IPS-11a (cell line): ENCODE measurements around the gene EBP.
"Not testable (repeated sequence)": the region's sequence is repeated elsewhere in the genome, so short reads cannot be mapped to it uniquely, and the experiment has no call there.

Source experiments
- H3K4me3 ChIP-seq: one replicate; pipeline ENCODE4 v1.5.1; 2013; ENCODE audit warnings: low read depth, low read length, control low read depth

Gene EBP

DNA sequence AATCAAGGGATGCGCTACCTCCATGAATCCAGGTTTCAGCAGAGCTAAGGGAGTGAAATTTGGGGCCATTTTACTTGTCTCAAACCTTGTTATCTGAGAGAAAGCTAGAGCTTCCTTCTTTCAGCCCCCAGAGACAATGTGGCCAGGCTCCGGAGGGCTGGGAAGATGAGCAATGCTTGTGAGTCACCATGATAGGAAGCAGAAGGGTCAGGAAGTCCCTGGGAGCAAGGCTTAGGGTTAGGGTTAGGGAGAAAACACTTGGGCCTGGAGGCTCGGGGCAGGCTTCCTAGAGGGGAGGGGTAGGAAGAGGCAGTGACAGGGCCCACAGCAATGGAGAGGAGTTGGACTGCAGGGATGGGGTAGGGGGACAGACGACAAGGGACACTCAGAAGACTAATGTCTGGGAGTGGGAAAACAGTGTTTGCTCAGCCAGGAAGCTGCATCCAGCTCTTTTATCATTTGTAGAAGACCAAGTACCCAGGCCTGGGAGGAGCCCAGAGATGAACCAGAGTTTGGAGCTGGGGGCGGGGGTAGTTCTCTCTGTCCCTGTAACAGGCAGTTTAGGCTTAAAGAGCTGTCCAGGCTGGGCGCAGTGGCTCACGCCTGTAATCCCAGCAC, 29.2 kb upstream of the EBP start:
- no peak overlapping the region for H3K4me3 ChIP-seq

DNA sequence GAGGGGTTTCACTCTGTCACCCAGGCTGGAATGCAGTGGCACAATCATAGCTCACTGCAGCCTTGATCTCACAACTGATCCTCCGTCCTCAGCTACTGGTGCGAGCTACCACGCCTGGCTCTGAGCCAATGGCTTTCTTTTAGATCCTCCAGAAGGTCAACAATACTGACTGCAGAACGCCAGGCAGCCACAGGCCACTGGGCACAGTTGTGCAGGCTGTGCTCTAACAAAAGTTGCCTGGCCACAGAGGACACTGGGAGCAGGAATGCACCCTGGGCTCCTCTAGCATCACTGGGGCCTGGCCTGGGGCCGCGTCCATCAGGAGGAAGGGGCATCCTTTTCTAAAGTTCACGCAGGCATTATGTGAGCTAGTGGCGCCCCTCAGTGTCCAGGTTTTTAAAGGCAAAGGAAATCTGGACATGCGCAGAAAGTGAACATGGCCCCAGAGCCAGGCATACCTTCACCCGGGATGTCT, 27.7 kb upstream of the EBP start:
- no peak overlapping the region for H3K4me3 ChIP-seq

DNA sequence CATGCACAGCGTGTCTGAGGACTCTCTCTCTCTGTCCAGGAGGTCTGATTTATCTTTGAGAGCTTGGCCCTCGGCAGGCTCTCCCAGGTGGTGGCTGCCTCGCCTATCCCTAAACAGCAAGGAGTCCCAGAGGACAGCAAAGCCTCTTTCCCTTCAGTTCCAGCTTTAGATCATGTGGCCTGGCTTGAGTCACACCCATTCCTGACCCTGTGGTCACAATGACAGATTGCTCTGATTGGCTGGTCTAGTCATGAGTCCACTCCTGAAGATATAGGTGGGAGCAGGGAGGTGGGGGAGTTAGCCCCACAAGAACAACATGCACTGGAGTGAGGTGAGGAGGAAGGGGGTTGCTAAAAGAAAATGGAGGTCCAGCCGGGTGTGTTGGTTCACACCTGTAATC, 24.9 kb upstream of the EBP start:
- H3K4me3 ChIP-seq: no peak overlapping the region

DNA sequence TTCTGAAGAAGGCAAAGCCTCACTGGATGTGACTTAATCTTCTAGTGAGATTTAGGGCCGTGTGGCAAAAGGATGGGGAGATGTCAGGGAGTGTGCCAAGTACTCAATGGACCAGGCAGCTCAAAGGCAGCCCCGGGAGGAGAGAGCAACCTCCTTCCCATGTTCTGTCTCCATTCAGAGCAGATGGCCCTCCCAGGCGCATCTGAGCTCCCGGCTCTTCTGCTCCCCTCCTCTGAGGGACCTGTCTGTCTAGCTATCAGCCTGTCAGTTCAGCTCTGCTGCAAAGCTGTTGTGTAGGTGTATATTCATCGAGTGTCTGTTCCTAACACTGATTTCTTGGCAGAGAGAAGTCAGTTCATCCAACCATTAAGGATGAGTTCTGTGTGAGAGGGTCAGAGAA, 23.7 kb upstream of the EBP start:
- H3K4me3 ChIP-seq: no peak overlapping the region

DNA sequence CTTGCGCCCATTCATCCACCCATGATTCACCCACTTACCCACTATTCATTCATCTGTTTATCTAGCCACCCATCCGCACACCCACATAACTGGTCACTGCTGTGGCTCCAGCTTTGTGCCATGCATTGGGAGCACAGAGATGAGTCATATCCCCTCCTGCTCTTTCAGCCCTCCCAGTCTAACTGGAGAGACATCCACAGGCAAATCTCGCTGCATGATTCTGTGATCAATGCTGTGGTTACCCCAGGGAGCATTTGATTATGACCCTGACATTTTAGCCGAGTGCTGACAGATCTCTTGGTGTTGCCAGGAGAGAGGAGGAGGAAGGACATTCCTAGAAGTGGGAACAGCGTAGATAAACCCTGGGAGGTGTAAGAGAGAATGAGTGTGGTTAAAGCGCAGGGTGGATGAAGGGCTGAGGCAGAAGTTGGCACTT, 23.2 kb upstream of the EBP start:
- no peak overlapping the region for H3K4me3 ChIP-seq

DNA sequence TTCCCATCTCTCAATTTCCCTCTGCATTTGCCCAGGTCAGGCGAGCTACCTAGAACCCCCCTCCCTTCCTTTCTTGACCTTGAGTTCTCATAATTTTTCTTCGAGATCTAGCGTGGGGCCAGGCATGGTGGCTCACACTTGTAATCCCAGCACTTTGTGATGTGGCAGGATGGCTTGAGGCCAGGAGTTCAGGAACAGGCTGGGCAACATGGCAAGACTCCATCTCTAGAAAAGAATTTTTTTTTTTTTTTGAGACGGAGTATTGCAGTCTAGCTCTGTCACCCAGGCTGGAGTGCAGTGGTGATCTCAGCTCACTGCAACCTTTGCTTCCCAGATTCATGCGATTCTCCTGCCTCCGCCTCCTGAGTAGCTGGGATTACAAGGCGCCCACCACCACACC, 17.3 kb upstream of the EBP start:
- no peak overlapping the region for H3K4me3 ChIP-seq

DNA sequence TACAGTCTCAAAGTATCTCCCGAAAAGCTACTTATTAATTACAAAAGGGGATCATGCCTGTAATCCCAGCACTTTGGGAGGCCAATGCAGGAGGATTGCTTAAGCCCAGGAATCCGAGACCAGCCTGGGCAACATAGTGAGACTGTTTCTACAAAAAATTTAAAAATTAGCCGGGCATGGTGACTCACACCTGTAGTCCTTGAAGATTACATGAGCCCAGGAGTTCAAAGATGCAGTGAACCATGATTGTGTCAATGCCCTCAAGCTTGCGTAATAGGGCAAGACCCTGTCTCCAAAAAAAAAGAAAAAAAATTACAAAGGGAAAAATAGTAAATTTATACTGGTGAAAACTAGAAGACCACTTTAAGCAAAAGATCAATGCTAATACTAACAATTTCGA, 16.1 kb upstream of the EBP start:
- H3K4me3 ChIP-seq: no peak overlapping the region

DNA sequence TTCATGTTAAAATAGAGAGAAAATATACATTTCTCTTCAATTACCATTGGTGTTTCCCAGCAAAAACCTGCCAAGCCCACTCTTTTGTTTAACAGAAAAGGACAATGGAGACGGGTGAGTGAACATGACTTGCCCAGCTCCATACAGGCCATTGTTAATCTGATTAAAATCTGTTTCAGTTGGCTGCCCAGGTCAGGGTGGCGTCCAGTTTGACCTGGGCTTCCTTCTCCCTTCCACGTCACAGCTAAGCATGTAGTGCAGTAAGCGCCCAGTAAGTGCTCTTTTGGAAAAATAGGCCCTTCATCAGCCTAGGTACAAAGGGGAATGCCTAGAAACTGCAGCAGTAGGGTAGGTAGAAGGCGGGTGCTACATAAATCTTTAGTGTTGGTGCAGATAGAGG, 14.4 kb upstream of the EBP start:
- H3K4me3 ChIP-seq: no peak overlapping the region

DNA sequence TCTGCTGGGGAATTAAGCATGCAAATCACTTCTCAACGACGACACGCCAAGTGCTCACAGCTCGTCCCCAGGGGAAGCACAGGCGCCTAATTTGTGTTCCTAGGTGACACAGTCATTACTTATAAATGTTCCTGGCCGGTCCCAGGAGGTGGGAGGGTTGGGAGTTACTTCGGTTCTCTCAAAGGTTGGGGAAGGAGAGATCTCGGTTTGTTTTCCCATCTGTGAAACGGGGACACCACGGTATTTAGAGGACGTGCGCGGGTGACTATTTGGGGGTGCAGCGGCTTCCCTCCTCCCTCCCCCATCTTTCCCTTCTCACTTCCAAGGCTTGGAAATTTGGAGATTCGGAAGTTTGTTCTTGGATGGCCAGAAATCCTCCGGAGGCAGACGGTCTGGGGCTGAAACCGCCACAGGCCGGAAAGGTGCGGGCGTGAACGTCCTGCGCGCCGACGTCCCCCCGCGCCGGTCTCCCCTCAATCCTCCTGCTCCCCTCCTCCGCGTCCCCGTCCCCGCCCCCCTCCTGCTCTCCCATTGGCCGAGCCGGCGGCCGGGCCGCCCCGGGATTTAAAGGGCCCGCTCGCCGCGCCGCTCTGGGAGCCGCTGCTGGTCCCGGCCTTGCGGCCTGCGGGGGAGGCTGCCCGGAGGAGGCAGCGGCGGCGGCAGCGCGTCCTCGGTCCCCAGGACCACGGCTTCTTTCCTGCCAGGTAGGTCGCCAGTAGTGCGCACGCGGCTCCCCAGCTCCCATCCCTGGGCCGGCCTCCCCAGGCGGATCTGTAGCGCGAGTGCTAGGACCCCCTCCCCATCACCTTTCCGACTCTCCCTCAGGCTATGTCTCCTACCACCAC, 13.0 kb upstream of the EBP start, which contains the start of gene PORCN:
Gene PORCN, plus strand, starts transcription at position 593 of the 845 bp plus-strand sequence. CDS start 829 bp downstream, outside the sequence.
- H3K4me3 ChIP-seq: peak within 1 kb of the TSS; percentile 75

DNA sequence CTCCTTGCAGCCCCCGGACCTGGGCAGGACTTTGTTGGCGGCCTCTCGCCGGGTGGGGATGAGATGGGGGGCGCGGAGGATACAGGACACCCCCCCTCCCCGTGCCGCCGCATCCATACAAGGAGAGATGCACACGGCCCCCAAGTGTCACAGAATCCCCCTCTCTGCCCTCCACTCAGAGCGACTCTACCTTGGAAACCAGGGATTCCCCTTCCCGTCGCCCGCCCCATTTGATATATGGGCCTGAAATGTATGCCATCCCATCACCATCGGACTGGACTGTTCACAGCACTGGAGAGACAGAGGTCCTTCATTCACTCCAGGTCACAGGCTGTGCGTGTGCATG, 12.4 kb upstream of the EBP start:
- H3K4me3 ChIP-seq: peak overlapping the region; percentile 75

DNA sequence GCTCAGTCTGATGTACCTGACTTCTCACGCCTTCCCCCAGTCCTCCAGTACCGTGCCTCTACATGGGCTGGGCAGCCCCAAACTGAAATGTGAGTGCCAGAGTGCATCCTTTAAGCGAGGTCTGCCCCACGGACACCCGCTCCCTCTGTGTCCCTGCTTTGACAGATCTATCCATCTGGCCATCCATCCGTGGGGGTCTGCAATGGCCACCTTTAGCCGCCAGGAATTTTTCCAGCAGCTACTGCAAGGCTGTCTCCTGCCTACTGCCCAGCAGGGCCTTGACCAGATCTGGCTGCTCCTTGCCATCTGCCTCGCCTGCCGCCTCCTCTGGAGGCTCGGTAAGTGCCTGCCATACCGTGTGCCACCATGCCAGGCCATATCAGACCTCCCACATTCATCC, 12.0 kb upstream of the EBP start:
- peak overlapping the region; percentile 75 for H3K4me3 ChIP-seq

DNA sequence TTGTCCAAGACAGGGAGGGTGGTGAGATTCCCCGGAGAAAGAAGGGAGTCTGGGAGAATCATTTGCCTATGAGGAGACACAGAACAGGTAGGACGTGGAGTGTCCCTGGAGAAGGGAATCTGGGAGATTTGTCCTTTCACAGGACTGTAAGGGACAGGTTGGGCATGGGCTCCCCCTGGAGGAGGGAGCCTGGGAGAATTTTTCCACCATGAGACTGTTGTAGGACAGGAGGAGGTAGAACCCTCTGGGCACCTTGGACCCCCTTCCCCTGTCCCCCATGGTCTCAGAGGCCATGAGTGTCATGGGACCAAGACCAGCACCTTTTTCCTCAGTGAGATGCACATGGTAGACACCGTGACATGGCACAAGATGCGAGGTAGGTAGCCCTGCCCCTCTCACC, 10.0 kb upstream of the EBP start:
- no peak overlapping the region for H3K4me3 ChIP-seq

DNA sequence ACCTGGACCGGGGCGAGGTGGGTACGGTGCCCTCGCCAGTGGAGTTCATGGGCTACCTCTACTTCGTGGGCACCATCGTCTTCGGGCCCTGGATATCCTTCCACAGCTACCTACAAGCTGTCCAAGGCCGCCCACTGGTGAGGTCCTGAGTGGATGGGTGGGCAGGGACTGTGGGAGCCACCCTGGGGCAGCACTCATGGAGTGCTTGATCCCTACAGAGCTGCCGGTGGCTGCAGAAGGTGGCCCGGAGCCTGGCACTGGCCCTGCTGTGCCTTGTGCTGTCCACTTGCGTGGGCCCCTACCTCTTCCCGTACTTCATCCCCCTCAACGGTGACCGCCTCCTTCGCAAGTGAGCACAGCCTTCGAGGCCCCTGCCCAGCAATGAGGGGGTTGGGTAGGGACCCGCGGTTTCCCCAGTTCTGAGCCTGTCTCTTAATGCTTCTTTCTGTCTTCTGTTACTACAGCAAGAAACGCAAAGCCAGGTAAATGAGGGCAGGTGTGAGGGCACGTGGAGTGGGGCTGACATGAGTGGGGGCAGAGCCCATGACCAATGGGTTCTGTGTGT, 9.2 kb upstream of the EBP start:
- no peak overlapping the region for H3K4me3 ChIP-seq

DNA sequence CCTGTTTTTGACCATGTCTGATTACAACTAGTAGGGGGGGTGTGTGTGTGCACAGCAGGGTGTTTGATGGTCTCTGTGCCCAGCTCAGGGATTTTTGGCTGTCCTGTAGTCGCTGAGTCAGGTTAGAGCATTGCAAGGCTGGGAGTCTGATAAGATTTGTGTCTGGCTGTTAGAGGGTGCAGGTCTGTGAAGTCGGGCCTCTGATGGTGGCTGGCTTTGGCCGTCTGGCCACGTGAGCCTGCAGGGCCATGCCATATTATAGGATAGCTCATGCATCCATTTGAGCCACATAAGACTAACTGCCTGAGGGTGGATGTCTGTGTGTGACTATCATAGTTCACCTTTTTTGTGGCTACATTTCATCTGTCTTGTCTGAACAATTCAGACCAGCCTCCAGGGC, 7.9 kb upstream of the EBP start:
- no peak overlapping the region for H3K4me3 ChIP-seq

DNA sequence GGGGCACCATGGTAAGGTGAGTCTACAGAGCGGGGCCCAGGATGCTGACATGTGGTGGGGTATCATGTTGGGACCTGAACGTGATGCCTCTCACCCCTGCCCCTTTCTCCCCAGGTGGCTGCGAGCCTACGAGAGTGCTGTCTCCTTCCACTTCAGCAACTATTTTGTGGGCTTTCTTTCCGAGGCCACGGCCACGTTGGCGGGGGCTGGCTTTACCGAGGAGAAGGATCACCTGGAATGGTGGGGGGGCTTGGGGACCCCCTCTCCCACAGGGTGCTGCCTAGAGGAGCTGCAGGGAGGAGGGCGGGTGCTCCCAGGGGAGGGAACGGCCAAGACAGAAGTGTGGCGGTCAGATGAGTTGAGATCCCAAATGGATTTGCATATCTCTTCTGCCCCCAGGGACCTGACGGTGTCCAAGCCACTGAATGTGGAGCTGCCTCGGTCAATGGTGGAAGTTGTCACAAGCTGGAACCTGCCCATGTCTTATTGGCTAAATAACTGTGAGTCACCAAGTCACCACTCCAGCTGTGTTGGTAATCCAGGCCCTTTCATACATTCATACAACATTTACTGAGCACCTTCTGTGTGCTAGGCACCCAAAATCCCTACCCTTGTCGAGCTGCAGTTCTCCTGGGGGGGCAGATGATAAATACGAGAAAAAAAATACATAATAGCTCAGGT, 7.3 kb upstream of the EBP start:
- no peak overlapping the region for H3K4me3 ChIP-seq

DNA sequence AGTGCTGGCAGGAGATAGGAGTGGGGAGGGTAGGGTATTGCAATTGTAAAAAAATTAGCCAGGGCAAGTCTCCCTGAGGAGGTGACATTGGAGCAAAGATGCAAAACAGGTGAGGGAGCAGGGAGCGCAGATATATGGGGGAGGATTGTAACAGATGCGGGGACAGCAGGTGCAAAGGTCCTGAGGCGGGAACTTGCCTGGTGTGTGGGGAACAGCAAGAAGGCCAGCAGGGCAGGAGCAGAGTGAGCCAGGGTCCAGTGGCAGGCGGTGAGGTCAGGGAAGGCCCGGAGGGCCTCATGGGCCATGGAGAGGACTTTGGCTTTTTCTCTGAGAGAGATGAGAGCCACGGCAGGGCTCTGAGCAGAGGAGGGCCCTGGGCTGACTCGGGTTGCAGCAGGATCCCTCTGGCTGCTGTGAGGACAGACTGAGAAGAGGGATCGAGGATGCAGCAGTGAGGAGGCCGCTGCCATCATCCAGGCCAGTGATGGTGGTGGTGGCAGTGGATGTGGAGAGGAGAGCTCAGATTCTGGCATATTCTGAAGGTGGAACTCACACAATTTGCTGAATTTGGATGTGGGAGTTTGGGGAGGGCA, 6.6 kb upstream of the EBP start:
- H3K4me3 ChIP-seq: no peak overlapping the region

DNA sequence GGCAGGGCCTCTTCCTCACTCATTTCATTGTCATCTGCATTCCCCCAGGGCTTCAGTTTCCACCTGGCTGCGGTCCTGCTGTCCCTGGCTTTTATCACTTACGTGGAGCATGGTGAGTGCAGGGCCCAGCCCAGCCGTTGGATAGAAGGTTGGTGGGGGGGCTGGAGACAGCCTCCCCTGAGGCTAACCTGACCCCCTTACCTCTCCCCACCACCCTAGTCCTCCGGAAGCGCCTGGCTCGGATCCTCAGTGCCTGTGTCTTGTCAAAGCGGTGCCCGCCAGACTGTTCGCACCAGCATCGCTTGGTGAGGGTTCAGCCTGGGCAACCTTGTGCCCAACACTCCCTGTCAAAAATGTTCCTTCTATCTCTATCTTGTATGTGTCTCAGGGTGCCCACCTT, 5.8 kb upstream of the EBP start:
- no peak overlapping the region for H3K4me3 ChIP-seq

DNA sequence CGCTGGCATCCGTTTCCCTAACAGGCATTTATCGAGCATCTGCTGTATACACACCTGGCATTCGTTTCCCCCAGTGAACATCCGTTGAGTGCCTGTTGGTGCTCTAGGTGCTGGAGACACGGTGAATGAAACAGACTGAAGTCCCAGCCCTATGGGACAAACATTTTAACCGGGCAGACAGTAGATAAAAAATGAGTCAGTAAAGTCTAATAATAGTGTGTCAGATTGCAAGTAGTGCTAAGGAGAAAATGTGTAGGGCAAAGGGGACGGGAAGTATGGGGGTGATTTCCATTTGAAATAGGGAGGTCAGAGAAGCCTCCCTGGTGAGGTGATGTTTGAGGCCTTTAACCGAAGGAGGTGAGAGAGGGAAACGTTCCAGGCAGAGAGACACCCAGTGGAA, 5.3 kb upstream of the EBP start:
- no peak overlapping the region for H3K4me3 ChIP-seq

DNA sequence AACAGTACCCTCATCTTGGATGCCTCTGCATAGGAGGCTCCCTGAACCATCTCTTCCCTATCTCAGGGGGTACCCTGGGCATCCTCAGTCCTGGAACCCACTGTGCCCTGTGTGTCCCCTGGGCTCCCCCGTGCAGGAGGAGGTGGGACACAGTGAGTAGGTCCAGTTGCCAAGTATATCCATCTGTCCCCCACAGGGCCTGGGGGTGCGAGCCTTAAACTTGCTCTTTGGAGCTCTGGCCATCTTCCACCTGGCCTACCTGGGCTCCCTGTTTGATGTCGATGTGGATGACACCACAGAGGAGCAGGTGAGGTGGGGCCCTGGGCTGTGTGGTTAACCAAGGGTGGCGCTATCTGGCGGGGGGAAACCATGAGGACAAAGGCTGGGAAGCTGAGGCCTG, 4.6 kb upstream of the EBP start:
- H3K4me3 ChIP-seq: no peak overlapping the region

DNA sequence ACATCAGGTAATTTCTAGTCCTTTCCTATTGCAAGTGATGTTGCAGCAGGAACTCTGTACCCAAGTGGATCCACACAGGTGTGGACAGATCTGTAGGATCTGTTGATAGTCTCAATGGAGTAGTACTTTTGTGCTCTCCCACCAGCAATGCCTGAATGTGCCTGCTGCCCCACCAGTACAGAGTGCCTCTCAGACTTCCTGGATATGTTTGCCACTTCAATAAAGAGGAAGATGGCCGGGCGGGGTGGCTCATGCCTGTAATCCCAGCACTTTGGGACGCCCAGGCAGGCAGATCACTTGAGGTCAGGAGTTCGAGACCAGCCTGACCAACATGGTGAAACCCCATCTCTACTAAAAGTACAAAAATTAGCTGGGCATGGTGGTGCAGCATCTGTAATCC, 2.1 kb upstream of the EBP start:
- not testable (repeated sequence) for H3K4me3 ChIP-seq

DNA sequence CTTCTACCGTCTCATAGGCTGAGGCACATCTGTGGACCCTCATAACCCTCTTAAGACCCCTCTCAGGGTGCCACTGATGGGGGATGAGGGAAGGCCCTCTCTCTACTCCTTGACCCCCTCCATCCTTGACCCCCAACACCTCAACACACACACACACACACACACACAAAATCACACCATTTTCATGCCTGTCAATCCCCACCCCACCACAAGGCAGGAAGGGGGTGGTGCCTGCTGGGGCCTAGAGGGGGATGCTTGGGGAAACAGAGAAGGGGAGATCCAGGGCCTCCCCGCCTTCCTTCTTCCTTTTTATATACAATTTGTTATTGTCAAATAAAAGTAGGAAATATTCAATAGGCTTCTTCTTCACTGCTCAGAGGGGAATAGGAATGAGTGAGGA, 1.2 kb upstream of the EBP start:
- H3K4me3 ChIP-seq: no peak overlapping the region
